HG03039 (cell line): ENCODE measurements around the gene LIN37.
"Not testable (repeated sequence)": the region's sequence is repeated elsewhere in the genome, so short reads cannot be mapped to it uniquely, and the experiment has no call there.

ENCODE experiments used
- ATAC-seq: cut with Tn5 transposase; IDR thresholded peaks from one replicate; pipeline ENCODE4 v1.9.1; 2021; ENCODE audit warnings: mild to moderate bottlenecking, moderate library complexity; ENCODE audit not compliant: unreplicated experiment

The LIN37 gene

DNA sequence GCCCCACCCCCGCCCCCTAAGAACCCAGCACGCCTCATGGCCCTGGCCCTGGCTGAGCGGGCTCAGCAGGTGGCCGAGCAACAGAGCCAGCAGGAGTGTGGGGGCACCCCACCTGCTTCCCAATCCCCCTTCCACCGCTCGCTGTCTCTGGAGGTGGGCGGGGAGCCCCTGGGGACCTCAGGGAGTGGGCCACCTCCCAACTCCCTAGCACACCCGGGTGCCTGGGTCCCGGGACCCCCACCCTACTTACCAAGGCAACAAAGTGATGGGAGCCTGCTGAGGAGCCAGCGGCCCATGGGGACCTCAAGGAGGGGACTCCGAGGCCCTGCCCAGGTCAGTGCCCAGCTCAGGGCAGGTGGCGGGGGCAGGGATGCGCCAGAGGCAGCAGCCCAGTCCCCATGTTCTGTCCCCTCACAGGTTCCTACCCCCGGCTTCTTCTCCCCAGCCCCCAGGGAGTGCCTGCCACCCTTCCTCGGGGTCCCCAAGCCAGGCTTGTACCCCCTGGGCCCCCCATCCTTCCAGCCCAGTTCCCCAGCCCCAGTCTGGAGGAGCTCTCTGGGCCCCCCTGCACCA, 38.9 kb downstream of the LIN37 start:
- no peak for ATAC-seq

DNA sequence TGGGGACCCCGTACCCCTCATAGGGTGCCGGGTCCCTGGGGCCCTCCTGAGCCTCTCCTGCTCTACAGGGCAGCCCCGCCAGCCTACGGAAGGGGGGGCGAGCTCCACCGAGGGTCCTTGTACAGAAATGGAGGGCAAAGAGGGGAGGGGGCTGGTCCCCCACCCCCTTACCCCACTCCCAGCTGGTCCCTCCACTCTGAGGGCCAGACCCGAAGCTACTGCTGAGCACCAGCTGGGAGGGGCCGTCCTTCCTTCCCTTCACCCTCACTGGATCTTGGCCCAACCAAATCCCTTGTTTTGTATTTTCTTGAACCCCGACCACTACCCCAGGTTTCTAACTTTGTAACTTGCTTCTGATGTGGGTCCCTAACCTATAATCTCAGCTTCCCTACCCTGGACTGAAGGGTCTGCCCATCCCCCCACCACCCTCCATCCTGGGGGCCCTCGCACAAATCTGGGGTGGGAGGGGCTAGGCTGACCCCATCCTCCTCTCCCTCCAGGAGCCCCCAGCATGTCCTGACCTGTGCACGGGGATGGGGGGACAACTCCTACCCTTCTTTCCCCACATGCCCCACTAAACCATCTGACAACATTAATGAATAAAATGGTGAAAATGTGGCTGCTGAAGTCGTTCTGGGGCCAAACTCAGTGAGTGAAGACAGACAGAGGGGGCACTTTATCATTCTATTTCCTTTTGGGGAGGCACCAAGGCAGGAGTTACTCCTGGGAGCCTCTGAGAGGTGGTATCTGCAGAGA, 40.0 kb downstream of the LIN37 start:
- no peak for ATAC-seq

DNA sequence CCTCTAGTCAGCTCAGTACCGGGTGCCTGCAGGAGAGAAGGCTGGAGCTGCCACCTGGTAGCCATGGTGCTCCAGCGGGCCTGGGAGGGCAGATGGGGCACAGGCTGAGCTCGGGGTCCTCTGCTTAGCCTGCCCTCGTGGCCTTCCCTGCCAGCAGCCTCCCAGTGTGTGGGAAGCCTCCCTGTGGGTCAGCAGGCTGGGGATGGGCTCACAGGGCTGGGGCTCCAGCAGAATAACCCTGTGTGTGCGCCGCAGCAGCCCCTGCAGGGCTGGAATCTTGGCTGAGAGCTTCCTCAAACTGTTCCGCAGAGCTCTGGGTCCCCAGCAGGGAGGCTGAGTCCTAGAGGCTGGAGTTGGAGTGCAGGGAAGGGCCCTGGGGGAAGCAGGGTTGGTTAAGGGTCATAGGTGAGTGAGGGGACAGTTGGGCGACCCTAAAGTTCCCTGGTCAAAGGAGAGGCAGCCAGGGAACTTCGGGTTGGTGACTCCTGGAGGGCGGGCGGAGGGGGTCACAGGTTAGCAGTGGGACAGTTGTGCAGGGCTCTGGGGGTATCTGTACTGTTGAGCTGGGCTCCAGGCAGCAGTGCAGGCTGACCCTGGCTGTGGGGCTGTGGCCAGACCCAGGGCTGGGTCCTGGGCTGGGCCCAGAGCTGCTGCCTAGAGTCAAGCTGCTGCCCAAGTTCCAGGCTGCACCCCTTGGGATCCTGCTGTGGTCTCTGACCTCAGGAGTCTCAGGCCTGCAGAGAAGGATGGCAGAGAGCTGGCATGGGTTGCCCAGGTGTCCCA, 41.0 kb downstream of the LIN37 start:
- ATAC-seq = no peak

DNA sequence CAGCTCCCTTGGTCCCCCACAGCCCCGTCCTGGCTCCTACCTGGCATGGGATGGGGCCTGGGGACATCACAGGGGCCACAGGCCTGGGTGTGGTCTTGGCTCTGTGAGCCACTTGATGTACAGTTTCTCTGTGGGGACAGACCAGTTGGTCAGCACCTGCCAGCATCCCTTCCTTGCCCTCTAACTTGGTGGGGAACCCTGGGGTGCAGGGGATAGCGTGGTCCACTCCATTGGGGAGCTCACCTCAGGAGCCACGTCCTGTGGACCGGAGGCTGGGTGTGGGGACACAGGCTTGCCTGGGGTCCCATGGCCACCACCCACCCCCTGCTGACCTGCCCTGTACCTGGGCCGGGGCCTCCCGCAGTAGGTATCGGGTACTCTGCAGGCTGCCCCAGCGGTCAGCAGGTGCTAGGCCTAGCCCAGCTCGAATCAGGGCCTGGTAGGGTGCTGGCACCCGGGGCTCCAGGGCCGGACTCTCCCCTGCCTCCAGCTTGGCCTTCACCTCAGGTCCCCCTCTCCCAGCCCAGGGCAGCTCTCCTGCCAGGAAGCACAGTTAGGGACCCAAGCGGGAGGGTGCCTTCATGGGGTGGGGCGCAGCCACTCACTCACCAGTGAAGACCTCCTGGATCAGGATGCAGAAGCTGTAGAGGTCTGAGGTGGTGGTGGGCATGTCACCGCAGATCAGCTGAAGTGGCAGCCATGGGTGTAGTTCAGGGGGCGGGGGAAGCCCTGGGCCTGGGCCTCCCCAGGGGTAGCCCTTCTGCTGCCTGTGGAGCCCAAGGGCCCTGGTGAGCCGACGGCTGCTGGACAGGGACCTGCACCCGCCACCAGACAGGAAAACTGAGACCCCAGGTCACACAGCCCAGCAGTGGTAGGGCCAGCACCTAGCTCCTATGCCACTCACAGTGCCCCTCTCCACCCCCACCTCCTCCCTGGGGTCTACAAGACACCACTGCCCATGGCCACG, 41.9 kb downstream of the LIN37 start:
- no peak for ATAC-seq

DNA sequence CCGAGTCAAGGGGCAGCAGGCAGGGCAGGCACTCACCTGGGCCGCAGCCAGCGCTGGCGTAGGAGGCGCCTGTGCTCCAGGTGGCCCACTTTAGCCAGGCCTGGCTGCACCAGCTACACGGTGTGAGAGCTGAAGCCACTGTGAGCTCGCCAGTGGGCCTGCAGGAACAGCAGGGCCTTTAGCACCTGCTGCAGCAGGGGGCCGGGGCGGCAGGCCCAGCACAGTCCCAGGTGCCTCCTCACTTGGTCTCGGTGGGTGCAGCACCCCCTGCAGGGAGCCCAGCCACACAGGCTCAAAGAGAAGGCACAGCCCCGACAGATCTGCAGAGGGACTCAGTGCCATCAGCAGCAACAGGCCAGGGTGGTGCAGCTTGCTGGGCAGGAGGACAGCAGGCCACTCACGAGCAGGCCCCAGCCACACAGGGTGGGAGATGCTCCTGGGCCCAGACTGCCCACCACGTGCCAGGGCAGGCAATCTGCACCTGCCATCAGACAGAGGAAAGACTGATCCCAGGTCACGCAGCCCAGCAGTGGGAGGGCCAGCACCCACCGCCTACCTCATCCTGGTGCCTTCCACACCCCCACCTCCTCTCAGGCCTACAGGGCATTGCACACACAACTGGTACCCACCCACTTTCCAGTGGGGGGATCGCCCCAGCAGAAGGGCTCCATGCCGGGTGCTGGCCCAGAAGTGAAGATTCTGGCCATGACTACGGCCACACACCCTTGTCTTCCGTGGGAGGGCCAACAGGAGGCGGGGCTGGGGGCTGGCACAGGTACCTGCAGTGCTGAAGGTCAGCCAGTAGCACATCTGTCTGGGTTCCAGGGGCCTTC, 42.8 kb downstream of the LIN37 start:
- ATAC-seq = no peak

DNA sequence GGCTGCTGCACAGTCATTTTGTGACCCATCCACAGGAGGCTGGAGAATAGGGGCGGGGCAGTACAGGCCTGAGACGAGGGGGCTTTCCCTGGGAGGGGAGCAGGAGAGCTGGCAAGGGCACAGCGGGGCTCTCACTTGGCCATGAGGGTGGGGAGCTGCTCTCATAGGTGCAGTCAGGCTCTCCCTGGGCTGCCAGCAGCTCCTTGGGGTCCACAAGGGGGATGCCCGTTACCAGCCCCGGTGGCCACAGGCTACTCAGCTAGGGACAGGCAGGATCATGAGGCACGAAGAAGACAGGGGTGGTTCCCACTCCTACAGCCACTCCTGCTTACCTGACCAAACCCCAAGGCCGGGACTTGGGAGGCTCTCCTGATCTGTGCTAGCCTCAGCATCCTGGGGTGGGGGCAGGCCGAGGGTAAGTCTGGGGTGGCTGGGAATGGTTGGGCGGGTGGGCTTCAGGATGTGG, 43.5 kb downstream of the LIN37 start:
- no peak for ATAC-seq

DNA sequence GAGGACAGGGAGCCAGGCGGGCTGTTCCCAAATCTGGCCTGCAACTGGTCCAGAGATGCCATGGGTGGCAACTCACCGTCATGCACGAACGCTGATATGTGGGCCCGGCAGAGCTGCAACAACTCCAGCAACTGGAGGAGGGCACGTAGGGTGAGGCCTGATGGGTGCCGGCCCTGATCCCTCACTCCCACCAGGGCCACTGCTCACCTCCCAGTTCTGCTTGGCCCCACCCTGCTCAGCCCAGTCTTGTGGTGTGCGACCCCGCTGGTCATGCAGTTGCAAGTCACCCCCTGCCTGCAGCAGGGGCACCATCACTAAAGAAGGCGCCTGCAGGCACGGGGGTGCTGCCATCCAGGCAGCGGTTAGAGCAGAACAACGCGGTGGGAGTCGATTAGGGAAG, 43.9 kb downstream of the LIN37 start:
- ATAC-seq = no peak

DNA sequence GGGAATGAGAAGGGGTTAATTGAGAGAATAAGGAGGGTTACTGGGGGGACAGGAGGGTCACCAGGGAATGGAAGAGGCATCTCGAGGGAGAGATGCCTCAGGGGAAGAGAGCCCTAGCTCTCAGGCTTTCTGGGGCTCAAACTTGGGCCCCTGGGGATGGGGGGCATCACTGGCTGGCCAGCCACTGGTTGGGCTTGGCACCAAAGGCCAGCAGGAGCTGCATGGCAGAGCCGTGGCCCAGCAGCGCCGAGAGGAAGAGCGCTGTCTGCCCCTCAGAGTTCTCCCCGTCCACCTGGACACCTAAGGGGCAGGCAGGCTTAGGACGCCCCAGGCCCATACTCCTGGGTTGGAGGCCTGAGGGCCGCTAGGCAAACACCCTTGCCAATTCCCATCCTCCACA, 44.5 kb downstream of the LIN37 start:
- no peak for ATAC-seq

DNA sequence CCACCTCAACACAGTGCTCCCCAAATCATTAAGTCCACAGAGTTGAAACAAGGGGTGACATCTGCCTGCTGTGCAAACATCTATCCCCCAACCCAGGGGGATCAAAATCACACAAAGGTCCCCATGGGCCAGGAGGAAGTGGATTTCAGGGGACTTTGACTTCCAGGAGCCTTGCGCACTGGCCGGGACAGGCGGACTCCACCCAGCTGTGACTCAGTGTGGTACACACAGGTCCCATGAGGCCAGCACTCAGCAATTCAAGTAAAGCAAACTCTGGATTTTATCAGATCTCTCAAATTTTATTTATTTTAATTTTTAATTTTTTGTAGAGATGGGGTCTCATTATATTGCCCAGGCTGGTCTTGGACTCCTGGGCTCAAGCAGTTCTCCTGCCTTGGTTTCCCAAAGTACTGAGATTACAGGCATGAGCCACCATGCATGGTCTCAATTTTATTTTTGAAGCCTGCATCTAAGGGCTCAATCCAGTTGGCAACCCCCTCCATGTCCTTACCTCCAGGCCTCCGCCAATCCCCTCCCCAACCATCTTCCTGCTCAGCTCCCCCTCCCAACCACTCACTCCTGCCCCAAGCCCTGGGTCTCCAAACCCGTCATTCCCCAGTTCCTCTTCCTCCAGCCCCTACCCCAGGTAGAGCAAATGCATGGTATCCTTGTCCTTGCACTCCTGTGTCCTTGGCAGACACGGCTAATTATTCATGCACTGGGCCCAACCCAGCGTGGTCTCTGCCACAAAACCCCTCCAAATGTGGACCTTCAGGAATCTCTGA, 45.2 kb downstream of the LIN37 start:
- ATAC-seq = no peak

DNA sequence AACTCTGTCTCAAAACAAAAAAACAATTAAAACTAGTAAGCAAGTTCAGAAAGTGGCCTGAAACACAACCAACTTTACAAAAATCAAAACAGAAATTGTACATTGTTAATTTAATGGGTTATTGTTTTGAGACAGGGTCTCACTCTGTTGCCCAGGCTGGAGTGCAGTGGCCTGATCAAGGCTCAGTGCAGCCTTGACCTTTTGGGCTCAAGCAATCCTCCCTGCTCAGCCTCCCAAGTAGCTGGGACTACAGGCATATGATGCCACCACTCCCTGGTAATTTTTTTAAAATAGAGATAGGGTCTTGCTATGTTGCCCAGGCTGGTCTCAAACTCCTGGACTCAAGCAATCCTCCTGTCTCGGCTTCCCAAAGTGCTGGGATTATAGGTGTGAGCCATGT, 47.2 kb downstream of the LIN37 start:
- not testable (repeated sequence) for ATAC-seq

DNA sequence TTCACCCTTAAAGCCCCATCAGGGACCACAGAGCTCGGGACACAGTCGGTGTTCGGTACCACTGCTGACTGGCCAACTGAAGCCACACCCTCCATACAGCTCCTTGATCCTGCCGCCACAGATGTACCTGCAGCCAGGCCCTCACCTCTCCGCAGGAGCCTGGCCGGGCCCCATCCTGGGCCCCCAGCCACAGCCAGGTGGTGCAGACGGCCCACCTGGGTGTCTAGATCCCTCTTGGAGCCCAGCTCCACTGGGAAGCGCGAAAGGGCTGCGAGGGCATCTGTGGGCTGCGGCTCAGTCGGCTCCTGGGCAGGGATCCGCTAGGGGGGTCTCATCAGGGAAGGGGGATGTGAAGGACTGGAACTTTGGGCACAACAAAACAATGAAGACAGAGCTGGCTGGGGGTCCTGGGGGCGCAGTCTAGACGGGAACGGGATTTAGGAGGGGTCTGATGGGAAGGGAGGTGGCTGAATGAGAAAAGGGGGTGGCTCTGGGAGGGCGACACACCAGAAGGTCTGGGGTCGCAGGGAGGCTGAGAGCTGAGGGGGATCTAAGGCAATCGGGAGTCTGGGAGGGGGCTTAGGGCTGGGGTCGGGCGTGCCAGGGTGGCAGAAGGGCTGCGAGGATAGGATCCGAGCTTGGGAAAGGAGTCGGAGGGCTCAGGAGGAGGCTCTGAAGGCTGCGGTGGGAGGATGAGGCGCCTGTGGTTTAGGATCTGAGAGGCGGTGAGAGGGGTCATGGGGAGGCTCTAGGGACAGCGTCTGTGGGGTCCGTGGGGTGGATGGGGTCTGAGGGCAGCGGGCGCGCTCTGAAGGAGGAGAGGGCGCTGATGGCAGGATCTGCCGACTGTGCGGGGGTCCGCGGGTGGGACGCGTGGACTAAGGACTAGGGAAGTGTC, 48.5 kb downstream of the LIN37 start:
- ATAC-seq = no peak

DNA sequence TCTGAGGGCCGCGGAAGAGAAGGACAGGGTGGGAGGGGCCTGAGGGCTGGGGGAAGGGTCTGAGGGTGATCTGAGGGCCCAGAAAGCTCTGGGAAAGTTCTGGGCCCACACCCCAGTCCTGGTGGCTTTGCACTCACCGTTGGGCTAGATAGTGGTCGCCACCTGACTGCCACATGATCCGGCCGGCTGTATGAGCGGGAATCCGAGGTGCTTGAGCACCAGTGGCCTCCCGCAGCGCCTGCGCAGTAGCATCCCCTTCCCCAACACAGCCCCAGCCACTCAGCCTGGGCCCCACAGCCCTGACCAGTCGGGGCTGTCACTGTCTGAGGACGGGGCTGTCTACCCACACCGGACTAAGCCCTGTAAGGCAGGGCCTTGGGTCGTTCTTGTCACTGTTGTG, 49.3 kb downstream of the LIN37 start:
- no peak for ATAC-seq

DNA sequence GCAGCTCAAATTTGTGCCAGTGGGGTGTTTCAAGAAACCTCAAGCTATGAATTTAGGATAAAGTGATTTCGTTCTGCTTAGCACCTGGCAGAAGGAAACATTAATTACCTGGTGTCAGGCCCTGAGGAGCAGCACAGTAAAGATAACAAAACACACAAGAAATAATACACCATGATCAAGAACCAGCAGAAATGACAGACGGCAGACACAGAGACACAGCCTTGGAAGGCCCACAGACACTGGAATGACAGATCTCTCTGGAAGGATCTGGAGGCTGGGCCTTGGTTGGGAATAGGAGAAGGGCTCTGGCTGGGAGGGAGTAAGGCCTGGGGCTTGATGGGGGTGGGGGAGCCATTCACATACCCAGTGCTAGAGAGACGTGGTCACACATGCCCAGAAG, 53.5 kb downstream of the LIN37 start:
- ATAC-seq = no peak
